HG03520 (cell line): ENCODE measurements around the gene E2F4.
A peak's percentile ranks its signal among the peaks of the same experiment; 100 is the strongest.

Experiments
- ATAC-seq: cut with Tn5 transposase; IDR thresholded peaks from one replicate; pipeline ENCODE4 v1.9.1; 2021; ENCODE audit warnings: mild to moderate bottlenecking, moderate library complexity; ENCODE audit not compliant: unreplicated experiment

Gene E2F4

DNA sequence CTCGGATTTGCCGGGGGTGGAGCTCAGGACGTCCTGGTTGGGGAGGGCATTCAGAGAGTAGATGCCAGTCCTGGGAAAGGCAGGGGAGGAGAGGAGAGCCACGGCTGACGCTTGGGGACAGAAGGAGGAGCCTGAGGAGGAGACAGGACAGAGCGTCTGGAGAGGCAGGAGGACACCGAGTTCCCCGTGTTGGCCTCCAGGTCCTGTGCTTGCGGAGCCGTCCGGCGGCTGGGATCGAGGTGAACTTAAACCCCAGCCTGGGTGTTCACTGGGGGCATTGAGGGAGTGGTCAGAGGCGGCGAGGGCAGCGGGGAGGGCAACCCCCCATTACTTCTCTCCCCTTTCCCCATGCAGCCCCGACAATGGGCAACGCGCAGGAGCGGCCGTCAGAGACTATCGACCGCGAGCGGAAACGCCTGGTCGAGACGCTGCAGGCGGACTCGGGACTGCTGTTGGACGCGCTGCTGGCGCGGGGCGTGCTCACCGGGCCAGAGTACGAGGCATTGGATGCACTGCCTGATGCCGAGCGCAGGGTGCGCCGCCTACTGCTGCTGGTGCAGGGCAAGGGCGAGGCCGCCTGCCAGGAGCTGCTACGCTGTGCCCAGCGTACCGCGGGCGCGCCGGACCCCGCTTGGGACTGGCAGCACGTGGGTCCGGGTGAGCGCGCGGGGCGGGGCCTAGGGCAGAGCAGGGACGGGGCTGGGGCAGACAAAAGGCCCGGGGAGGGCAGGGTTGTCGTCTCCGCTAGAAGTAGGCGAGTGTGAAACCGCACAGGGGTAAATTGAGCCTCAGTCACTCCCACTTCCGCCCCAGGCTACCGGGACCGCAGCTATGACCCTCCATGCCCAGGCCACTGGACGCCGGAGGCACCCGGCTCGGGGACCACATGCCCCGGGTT lies 17.9 kb upstream of the E2F4 start:
- no peak for ATAC-seq

DNA sequence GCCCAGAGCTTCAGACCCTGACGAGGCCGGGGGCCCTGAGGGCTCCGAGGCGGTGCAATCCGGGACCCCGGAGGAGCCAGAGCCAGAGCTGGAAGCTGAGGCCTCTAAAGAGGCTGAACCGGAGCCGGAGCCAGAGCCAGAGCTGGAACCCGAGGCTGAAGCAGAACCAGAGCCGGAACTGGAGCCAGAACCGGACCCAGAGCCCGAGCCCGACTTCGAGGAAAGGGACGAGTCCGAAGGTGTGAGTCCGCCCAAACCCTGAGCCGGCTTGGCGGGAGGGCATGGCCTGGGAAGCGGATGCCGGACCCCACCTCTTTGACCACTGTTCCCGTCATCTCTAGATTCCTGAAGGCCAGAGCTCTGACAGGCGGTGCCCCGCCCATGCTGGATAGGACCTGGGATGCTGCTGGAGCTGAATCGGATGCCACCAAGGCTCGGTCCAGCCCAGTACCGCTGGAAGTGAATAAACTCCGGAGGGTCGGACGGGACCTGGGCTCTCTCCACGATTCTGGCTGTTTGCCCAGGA lies 17.2 kb upstream of the E2F4 start:
- ATAC-seq = no peak

DNA sequence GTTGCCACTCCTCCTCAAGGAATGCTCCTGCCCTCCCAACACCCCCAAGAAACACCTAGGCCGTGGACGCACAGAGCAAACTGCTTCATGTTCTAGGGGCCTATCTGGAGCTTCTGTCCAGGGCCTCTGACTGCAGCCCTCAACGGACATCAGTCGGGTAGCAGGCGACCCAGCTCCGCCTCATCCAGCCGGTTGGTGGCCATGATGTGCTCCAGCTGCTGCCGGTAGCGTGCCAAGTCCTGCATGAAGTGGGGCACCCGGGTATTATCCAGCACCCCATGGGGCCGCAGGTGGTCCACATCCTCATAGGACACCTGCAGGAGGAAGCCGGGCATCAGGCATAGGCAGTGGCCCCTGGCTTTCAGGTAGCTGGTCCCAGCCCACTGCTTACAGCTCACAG lies 15.3 kb upstream of the E2F4 start:
- ATAC-seq = no peak

DNA sequence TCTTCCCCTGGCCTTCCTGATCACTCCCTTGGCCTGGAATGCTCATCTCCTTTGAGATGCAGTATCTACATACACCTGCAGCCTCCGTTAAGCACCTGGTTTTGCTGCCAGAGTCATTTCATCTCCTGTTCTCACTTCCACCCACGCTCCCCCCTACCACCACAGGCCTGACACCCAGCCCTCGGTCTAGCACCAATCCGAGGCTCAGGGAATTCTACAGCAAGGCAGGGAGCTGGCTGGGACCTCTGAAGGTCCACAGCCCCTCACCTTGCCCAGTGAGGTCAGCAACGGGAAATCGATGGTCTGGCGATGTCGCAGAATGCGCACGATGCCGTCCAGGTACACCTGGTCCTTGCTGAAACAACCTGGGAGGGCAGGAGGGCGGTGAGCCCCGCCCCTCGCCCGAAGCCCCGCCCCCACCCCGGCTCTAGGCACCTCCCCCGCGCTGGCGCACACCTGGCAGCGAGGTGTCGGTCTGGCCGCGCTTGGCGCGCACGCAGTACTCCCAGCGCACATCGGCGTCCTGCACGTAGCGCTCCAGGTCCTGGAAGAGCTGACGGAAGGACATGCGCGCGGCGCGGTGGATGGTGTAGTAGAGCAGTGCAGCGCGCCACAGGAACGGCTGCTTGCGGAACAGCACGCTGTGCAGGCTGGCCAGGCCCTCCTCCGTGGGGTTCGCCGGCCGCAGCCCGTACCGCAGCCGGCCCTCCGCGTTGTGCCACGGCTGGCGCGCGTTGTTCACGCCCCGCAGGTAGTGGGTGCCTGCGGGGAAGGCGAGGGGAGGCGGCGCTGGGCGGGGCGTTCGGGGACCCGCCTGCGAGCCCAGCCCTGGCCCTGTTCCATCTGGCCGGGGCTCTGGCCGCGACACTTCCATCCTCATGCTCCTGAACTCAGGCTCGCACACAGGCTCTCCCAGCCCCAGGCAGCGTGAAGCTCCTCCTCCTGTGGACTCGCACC lies 13.9 kb upstream of the E2F4 start:
- no peak for ATAC-seq

- ATAC-seq = no peak
These were observed 12.4 kb upstream of the E2F4 start for GRCh38 chr16:67179421-67180080.

DNA sequence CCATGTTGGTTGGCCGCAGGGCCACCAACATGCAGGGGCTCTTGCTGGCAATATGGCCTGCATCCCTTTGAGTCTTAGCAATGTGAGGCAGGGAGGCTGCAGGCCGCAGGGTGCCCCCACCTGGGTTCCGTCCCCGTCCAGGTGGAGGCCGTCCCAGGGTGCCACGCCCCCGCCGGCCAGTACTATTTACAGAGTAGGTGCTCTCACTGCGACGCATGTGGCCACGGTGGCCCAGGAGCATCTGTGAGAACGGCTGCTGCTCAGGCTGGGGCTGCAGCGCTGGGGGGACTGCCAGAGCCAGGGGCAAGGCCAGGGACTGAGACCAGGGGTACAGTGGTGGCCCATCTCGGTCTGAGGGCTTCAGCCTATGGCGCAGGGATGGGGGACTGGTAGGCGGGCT lies 11.8 kb upstream of the E2F4 start:
- no peak for ATAC-seq

- no peak for ATAC-seq
These were observed 10.6 kb upstream of the E2F4 start for GRCh38 chr16:67181346-67181745.

GRCh38 chr16:67182288-67182687 lies 9.7 kb upstream of the E2F4 start:
- ATAC-seq = no peak

DNA sequence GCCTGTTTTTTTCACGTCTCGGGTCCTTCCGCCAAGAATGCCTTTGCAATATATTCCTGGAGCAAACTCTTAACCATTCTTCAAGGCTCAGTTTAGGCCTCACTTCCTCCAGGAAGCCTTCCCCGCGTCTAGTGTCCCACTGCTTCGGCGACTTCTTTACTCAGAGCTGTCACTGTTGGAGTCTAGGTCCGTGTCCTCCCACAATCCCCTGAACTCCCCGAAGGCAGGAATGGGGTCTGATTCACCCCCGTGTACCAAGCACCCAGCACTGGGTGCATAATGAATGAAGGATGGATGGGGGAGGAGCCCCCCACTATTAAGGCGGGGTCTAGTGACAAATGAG lies 8.7 kb upstream of the E2F4 start:
- ATAC-seq = no peak

GRCh38 chr16:67183627-67184452 lies 8.1 kb upstream of the E2F4 start, which contains the start of gene MATCAP1:
Gene MATCAP1, minus strand, starts transcription at chr16:67183963. Its CDS starts 3,353 bp downstream, at chr16:67180610.
- peak; percentile 84 for ATAC-seq

DNA sequence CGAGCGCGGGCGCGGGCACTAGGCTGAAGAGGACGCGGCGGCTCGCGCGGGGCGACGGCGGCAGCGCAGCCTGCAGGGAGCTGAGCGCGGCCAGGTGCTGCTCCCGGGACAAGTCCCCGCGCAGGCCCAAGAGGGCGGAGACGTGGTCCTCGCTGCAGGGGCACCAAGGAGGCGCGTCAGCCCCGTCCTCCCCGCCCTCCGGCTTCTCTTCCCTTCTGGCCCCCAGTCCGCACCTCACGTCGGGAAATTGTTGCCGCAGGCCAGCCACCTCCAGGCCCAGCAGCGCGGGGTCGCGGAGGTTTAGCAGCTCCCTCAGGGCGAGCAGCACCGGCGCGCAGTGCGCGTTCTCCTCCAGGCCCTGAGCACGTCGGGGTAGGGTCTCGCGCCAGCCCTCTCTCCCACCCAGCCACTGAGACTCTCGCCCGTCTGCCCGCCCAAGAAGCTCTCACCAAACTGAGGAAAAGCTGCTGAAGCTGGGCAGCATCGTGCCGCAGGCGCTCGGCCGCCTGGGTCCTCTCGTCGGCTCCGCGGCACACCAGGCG lies 7.4 kb upstream of the E2F4 start:
- no peak for ATAC-seq

DNA sequence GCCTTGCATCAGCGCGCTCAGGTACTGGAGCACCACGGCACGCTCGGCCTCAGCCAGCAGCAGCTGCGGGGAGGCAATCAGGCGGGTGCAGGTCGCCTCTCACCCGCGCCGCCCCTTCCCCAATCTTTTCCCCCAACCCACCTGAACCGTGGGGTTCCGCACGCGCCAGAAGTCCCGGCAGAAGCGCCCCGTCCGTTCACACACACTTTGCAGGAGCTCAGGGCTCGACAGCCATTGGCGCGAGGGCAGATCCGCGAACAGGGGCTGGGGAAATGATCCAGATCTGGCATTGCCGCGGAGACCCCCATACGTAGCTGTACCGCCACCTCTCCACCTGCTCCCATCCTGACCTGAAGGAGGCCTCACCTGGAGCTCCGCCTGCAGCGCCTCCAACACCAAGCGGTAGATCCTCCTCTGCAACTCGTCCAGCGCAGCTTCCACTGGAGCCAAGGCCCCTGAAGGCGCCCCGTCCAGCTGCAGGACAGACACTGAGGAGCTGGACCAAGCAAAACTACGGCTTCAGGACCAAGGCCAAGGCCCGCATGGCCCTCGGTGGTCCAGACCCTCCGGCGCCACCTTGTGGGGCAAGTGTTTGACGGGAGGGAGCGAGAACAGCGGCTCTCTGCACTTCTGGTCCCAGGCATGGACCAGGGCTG lies 6.8 kb upstream of the E2F4 start:
- ATAC-seq = no peak

DNA sequence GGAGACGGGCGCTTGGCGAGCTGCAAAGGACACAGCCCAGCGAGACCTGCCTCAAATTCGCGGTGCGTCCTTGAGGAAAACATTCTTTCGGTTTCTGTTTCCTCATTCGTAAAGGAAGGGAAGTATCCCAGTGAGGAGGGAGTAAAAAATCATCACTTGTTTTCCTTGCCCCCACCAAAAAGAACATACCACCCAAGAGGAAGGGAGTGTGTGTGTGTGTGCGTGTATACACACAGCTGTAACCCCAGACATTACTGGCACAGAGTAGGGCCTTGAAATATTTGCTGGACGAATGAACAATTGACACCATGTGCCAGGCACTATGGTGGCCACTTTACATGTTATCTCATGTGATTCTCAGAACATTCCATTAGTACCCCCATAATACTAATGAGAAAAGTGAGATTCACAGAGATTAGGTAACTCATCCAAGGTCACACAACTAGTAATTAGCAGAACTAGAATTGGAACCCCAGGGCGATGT lies 6.3 kb upstream of the E2F4 start:
- no peak for ATAC-seq

- ATAC-seq = no peak
These were observed 5.4 kb upstream of the E2F4 start for GRCh38 chr16:67186550-67186950.

DNA sequence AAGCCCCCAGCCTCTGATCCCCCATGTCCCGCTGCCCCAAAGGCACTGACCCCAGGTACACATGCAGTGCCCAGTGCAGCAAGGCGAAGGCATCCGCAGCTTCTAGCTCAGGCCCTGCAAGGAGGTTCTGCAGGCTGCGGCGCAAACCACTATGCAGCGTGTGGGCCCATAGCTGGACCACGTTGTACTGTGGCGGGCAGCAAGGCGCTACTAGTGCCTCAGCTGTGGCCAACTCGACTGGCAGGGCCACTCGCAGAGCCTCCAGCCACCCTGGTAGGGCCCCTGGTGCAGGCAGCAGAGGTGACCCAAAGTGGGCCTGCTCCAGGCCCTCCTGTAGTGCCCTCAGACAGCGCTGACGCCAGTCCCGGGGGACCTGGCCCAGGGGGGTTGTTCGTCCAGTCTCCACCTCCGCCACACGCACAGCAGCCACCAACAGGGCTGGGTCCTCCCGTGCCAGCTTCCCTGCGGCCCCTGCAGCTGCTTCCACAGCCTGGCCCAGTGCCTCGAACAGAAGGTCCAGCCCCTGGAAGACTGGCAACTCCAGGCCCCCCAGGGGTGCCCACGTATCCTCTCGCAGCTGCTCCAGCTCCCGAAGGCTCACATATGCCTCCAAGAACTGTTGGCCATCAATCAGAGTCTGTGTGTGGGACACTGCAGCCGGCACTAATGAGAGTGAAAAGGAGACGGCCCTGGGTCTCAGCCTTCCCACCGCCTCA lies 4.6 kb upstream of the E2F4 start:
- no peak for ATAC-seq

DNA sequence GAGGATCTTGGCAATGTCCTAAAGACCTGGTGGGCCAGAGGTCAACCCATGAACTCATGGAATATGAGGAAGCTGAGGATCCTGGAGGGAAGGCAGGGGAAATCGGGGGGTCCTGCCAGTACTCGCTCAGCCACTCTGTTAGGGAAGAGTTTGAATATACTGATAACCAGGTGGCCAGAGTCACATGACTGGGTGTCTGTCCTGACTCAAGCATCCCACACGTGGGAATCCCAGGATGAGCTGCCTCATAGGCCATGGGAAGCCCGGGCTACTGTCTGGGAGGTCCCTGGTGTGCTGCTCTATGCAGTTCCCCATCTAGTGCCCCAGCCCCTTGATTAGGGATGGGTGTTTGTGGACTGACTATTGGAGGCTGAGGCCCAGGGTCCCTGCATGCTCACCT lies 3.6 kb upstream of the E2F4 start:
- no peak for ATAC-seq

GRCh38 chr16:67188798-67189197 lies 3.2 kb upstream of the E2F4 start:
- ATAC-seq = no peak

GRCh38 chr16:67190041-67190440 lies 1.9 kb upstream of the E2F4 start, which contains the start of gene EXOC3L1:
Gene EXOC3L1, minus strand, starts transcription at chr16:67190136. Its CDS starts 460 bp downstream, at chr16:67189676.
- ATAC-seq = no peak
